AG09319 (cell line): ENCODE measurements around the gene ARG2.

Experiments used
- DNase-seq: peaks from one replicate; pipeline ENCODE4 v3.0.0-alpha.2; 2010; ENCODE audit warnings: low read depth; ENCODE audit errors: extremely low read depth
- TF ChIP-seq, protein P1 (sequence below): IDR thresholded peaks from 2 replicates; pipeline ENCODE4 v1.5.1; 2011; ENCODE audit warnings: low read depth, mild to moderate bottlenecking, inconsistent platforms, low read length, moderate library complexity

Gene ARG2

DNA sequence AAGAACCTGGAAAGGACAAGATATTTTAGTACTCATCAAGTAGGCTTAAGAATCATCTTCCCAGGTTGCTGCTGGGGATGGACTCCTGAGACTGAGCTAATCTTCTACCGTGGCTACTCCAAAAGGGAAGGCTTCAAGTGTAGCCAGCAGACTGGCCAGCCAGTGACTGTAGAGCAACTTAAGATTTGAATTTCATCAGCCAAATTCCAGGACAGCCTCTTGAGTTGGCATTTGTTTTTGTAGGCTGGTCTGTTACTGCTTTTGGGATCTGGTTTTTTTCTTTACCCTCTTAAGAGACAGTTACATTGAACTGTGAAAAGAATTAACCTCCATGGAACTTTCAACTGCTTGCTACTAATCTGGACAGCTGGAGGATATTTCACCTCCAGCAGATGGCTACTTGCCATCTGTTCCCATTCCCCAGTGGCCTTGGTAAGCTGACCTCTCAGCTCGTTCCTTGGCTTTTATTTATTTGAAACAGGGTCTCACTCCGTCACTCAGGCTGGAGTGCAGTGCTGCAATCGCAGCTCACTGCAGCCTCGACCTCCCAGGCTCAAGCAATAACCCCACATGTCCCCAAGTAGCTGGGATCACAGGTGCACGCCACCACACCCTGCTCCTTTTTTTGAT is 34.0 kb downstream of the ARG2 start:
- DNase-seq, result peak; percentile 59
- TF ChIP-seq, protein P1, sequence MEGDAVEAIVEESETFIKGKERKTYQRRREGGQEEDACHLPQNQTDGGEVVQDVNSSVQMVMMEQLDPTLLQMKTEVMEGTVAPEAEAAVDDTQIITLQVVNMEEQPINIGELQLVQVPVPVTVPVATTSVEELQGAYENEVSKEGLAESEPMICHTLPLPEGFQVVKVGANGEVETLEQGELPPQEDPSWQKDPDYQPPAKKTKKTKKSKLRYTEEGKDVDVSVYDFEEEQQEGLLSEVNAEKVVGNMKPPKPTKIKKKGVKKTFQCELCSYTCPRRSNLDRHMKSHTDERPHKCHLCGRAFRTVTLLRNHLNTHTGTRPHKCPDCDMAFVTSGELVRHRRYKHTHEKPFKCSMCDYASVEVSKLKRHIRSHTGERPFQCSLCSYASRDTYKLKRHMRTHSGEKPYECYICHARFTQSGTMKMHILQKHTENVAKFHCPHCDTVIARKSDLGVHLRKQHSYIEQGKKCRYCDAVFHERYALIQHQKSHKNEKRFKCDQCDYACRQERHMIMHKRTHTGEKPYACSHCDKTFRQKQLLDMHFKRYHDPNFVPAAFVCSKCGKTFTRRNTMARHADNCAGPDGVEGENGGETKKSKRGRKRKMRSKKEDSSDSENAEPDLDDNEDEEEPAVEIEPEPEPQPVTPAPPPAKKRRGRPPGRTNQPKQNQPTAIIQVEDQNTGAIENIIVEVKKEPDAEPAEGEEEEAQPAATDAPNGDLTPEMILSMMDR, result no peak

DNA sequence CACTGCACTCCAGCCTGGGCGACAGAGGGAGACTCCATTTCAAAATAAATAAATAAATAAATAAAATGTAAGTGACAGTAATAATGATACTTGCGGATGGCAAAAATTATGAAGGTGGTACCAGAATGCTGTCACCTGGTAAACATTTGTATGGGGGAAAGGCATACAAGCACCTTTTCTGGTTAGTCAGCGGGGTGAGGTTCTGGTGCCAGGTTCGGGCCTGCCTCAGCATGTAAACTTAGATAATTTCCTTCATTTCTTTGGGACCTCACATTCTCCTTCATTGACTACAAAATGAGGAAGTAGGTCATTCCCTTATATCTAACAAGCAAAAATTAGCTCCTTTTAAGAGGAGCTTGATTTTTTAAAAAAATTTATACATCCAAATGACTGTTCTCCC is 43.9 kb downstream of the ARG2 start:
- no peak for DNase-seq

DNA sequence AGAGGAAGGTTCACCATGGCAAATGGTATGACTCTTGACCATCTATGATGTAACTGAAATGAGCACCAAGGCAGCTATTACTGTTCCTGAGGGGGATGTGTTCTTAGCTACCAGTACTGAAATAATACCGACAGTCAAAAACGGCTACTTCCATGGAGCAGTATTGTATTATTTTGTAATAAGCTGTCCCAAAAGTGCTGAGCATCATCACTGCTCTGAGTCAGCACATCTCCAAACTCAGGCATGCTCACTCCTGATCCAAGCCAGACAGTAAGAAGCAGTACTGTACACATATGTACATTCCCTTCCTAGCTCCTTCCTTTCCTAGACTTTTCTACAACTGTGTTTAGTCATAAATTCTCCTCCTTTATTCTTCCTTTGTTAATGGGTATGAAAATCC is 46.1 kb downstream of the ARG2 start:
- TF ChIP-seq, protein P1, result no peak
- DNase-seq, result no peak

More for the DNA sequence above, 43.9 kb downstream of the ARG2 start:
- TF ChIP-seq, protein P1, result no peak

DNA sequence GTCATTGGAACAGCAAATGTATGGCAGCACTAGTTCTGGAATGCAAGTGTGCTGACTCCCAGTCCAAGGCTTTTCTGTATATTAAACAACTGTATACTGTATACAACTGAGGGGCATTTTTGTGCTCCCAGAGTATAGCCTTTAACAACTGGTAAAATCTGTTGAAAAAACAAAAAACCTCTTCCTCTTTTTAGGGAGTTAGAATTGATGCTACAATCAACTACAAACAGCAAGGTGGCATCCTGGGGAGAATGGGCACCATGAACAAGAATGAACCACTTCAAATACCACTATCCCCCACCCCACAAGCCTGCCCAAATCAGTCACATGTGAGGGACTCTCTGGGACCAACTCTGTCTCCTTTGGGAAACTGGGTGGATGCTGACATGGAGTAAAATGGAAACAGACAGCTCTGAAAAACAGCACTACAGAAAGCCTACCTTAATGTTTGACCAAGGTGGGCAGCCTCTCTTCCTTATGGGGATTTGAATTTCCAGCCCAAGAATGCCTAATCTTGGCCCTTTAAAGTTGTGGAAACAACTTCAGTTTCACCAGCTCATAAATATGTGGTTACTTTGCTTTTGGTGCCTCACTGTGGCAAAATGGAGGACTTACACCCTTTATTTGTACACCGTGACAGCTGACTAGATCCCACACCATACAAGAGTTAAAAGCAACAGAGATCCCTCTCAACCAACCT is 47.2 kb downstream of the ARG2 start:
- DNase-seq, result no peak
- TF ChIP-seq, protein P1, result peak; percentile 64

DNA sequence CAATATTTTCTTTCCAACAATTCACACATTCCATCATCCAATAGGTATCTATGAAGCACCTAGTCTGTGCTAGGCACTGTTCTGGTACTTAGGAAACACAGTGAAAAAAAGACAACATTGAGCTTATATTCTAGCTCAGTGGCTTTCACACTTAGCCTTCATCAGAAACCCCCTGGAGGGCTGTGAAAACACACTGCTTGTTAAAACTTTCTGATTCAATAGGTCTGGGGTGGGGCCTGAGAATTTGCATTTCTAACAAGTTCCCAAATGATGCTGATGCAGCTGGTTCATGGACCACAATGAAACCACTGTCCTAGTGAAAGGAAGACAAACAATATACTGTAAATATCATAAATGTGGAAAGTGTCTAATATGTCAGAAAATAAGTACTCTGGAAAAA is 48.8 kb downstream of the ARG2 start:
- no peak for DNase-seq
- TF ChIP-seq, protein P1, result no peak

DNA sequence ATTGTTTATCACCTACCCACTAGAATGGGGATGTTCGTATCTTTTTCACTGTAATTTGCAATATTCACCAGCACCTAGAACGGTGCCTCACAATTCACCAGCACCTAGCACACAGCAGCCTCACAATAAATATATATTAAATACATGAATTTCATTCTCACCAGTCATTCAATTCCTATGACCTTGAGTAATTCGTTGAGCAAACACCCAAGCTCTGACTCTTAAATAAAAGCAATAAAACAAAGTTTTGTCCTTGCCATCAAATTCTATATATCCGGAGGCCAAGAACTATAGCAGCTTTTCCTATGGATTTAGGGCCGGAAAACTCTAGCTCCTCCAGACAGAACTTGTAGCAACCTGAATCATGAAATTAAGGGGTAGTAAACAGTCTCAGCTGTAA is 53.7 kb downstream of the ARG2 start:
- no peak for DNase-seq
- TF ChIP-seq, protein P1, result no peak

DNA sequence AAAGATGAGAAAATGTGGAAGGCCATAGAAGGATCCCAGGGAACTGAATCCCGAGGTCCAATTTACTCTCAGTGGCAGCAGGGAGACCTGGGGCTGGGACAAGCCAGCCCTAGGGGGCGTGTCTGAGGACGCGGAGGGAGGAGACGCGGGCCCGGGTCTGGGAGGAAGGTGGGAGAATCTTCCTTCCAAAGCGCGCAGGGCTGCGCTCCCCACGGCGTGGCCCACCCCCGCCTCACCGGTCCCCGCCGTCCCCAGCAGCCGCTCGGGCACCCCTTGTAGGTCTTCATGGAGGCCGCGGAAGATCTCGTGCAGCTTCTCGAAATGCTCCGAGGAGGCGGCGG is 54.4 kb downstream of the ARG2 start:
- DNase-seq, result no peak

More for the DNA sequence above, 54.4 kb downstream of the ARG2 start:
- TF ChIP-seq, protein P1, result no peak; the same call in 1 of the 2 replicates
